H1 (cell line): ENCODE measurements around the gene SECTM1. TPM values are rescaled to one million over a fixed set of nuclear protein-coding genes. Genes with fewer than 3 reads are reported as not detected.
A peak's percentile ranks its signal among the peaks of the same experiment; 100 is the strongest.

Source experiments
- CTCF ChIA-PET: fragments of 300-600 bp; sonication (Branson Sonifier 250); formaldehyde crosslinking; loops from one replicate; lab custom pipeline; 2021; ENCODE audit not compliant: partially characterized antibody; lab: Charles Lee
- POLR2A ChIA-PET: fragments of 300-600 bp; sonication (Branson Sonifier 250); formaldehyde crosslinking; loops from one replicate; lab custom pipeline; 2021; ENCODE audit warnings: inconsistent platforms; ENCODE audit not compliant: partially characterized antibody; lab: Charles Lee
- DNase-seq, 2 experiments: peaks; one replicate each; pipeline versions ENCODE4 v3.0.0 to v3.0.0-alpha.2; 2010 to 2022; ENCODE audit warnings: low spot score in 2 of 2, low read depth in 1 of 2, mixed read lengths in 1 of 2
- FAIRE-seq: peaks from 2 replicates; lab custom pipeline; 2011; peaks lifted over from hg19 to GRCh38; lab: Jason Lieb, UNC
- H2AFZ ChIP-seq: 2 replicates; pipeline ENCODE4 v1.8.1; 2012; ENCODE audit warnings: low read length, inconsistent platforms
- H2AK5ac ChIP-seq: 2 replicates; pipeline ENCODE4 v1.6.1; 2013; ENCODE audit warnings: low read depth, low read length
- H2BK120ac ChIP-seq: replicated peaks from 2 replicates; pipeline ENCODE3; 2013; ENCODE audit warnings: low read depth, low read length, inconsistent platforms
- H2BK12ac ChIP-seq: 2 replicates; pipeline ENCODE4 v1.6.1; 2013; ENCODE audit warnings: low read depth, low read length
- H2BK15ac ChIP-seq: 2 replicates; pipeline ENCODE4 v1.6.1; 2013; ENCODE audit warnings: low read length
- H2BK20ac ChIP-seq: 2 replicates; pipeline ENCODE4 v1.6.1; 2013; ENCODE audit warnings: low read length
- H2BK5ac ChIP-seq: 2 replicates; pipeline ENCODE4 v1.6.1; 2013; ENCODE audit warnings: low read depth, low read length
- H3K14ac ChIP-seq: 2 replicates; pipeline ENCODE4 v1.6.1; 2013; ENCODE audit warnings: inconsistent platforms; ENCODE audit not compliant: insufficient read length
- H3K18ac ChIP-seq: 2 replicates; pipeline ENCODE4 v1.6.1; 2013; ENCODE audit warnings: low read length; ENCODE audit errors: extremely low read depth
- H3K23ac ChIP-seq: 2 replicates; pipeline ENCODE4 v1.6.1; 2013; ENCODE audit warnings: inconsistent platforms; ENCODE audit not compliant: insufficient read length
- H3K23me2 ChIP-seq: 2 replicates; pipeline ENCODE4 v1.6.1; 2013; ENCODE audit warnings: low read depth, low read length
- H3K27ac ChIP-seq: 2 replicates; pipeline ENCODE4 v1.6.1; 2011; ENCODE audit warnings: low read depth, low read length, inconsistent platforms
- H3K27me3 ChIP-seq, 4 experiments: replicated peaks in 1 of 4; 1 replicate in 1 of 4; 2 replicates in 3 of 4; pipeline versions ENCODE4 v1.6.1 to v1.8.1; 2011 to 2013; ENCODE audit warnings: low read length in 3 of 4, mild to moderate bottlenecking in 3 of 4, inconsistent platforms in 2 of 4, mixed read lengths in 2 of 4, moderate library complexity in 1 of 4; ENCODE audit not compliant: control insufficient read depth in 3 of 4, insufficient read depth in 3 of 4; ENCODE audit errors: extremely low read depth in 1 of 4
- H3K36me3 ChIP-seq, 4 experiments: 2 replicates each; pipeline versions ENCODE4 v1.6.1 to v1.8.1; 2011 to 2013; ENCODE audit warnings: mild to moderate bottlenecking in 4 of 4, low read length in 3 of 4, moderate library complexity in 2 of 4, control low read depth in 1 of 4, inconsistent platforms in 1 of 4; ENCODE audit not compliant: insufficient read depth in 4 of 4, control insufficient read depth in 2 of 4
- H3K4ac ChIP-seq: replicated peaks from 2 replicates; pipeline ENCODE3; 2013; ENCODE audit warnings: low read length, low read depth, mixed read lengths, inconsistent platforms; ENCODE audit not compliant: insufficient read length
- H3K4me1 ChIP-seq, 4 experiments: replicated peaks in 1 of 4; 1 replicate in 1 of 4; 2 replicates in 3 of 4; pipeline versions ENCODE4 v1.6.1 to v1.8.1; 2011 to 2013; ENCODE audit warnings: low read length in 3 of 4, inconsistent platforms in 2 of 4, mixed read lengths in 1 of 4; ENCODE audit not compliant: insufficient read depth in 4 of 4, control insufficient read depth in 3 of 4
- H3K4me2 ChIP-seq, 2 experiments: 2 replicates each; pipeline versions ENCODE4 v1.6.1 to v1.8.1; 2011 to 2013; ENCODE audit warnings: low read depth in 2 of 2, low read length in 2 of 2, control low read depth in 1 of 2, inconsistent platforms in 1 of 2, mild to moderate bottlenecking in 1 of 2; ENCODE audit not compliant: insufficient read depth in 1 of 2
- H3K4me3 ChIP-seq, 4 experiments: fragments of 200-600, 300-600 bp in 1 of 4; sonication (generic), shearing (Covaris generic), sonication (Bioruptor Twin) in 1 of 4; 2 replicates each; pipeline versions ENCODE4 v1.5.1 to v1.8.1; 2011 to 2016; ENCODE audit warnings: low read length in 4 of 4, low read depth in 3 of 4, control low read depth in 2 of 4, inconsistent platforms in 2 of 4, mild to moderate bottlenecking in 2 of 4, mixed read lengths in 1 of 4, moderate library complexity in 1 of 4; ENCODE audit not compliant: insufficient read depth in 2 of 4; ENCODE audit errors: extremely low read depth in 1 of 4
- H3K56ac ChIP-seq: replicated peaks from 2 replicates; pipeline ENCODE3; 2013; ENCODE audit warnings: low read depth, mild to moderate bottlenecking, mixed read lengths, low read length, inconsistent platforms; ENCODE audit not compliant: insufficient read length
- H3K79me1 ChIP-seq: 2 replicates; pipeline ENCODE4 v1.6.1; 2013; ENCODE audit warnings: low read depth, low read length, control low read depth
- H3K79me2 ChIP-seq, 2 experiments: 2 replicates each; pipeline versions ENCODE4 v1.6.1 to v1.8.1; 2012 to 2013; ENCODE audit warnings: low read length in 2 of 2, mild to moderate bottlenecking in 2 of 2, inconsistent platforms in 1 of 2; ENCODE audit not compliant: insufficient read depth in 2 of 2, control insufficient read depth in 1 of 2
- H3K9ac ChIP-seq, 4 experiments: replicated peaks in 1 of 4; 1 replicate in 1 of 4; 2 replicates in 3 of 4; pipeline versions ENCODE4 v1.6.1 to v1.8.1; 2011 to 2013; ENCODE audit warnings: low read depth in 3 of 4, low read length in 3 of 4, control low read depth in 2 of 4, mild to moderate bottlenecking in 2 of 4, moderate library complexity in 2 of 4, inconsistent platforms in 1 of 4; ENCODE audit errors: extremely low read depth in 1 of 4
- H3K9me3 ChIP-seq, 2 experiments: 2 replicates each; pipeline versions ENCODE4 v1.6.1 to v1.8.1; 2012 to 2013; ENCODE audit warnings: mild to moderate bottlenecking in 2 of 2, moderate library complexity in 2 of 2, control low read depth in 1 of 2, inconsistent platforms in 1 of 2, low read depth in 1 of 2, low read length in 1 of 2, mixed read lengths in 1 of 2; ENCODE audit not compliant: insufficient read depth in 2 of 2
- H4K20me1 ChIP-seq, 2 experiments: replicated peaks in 1 of 2; 2 replicates each; pipeline versions ENCODE3 to v1.8.1; 2011 to 2013; ENCODE audit warnings: inconsistent platforms in 2 of 2, low read length in 2 of 2, mild to moderate bottlenecking in 1 of 2; ENCODE audit not compliant: insufficient read depth in 2 of 2, control insufficient read depth in 1 of 2
- H4K5ac ChIP-seq: 2 replicates; pipeline ENCODE4 v1.6.1; 2013; ENCODE audit warnings: low read length, low read depth, mixed read lengths, inconsistent platforms; ENCODE audit not compliant: insufficient read length
- H4K8ac ChIP-seq: 2 replicates; pipeline ENCODE4 v1.8.0; 2013; ENCODE audit warnings: mild to moderate bottlenecking, moderate library complexity, low read length, inconsistent platforms; ENCODE audit not compliant: insufficient read depth; ENCODE audit errors: extremely low read depth
- H4K91ac ChIP-seq: replicated peaks from 2 replicates; pipeline ENCODE3; 2013; ENCODE audit warnings: low read length, mixed read lengths, inconsistent platforms; ENCODE audit not compliant: insufficient read length
- CEBPB ChIP-seq: IDR thresholded peaks from 2 replicates; pipeline ENCODE4 v1.6.1; 2012; ENCODE audit warnings: low read depth, low read length
- EGR1 ChIP-seq: IDR thresholded peaks from 2 replicates; pipeline ENCODE4 v1.6.1; 2011; ENCODE audit warnings: low read depth, low read length, borderline replicate concordance
- FOSL1 ChIP-seq: IDR thresholded peaks from 2 replicates; pipeline ENCODE4 v1.6.1; 2011; ENCODE audit warnings: mild to moderate bottlenecking, low read depth, low read length, moderate library complexity; ENCODE audit not compliant: insufficient read depth
- MAFK ChIP-seq: IDR thresholded peaks from 2 replicates; pipeline ENCODE4 v1.6.1; 2012; ENCODE audit warnings: low read depth, mild to moderate bottlenecking, improper control_type of control experiment, low read length
- NRF1 ChIP-seq: IDR thresholded peaks from 2 replicates; pipeline ENCODE4 v1.6.1; 2011; ENCODE audit warnings: mild to moderate bottlenecking, low read depth, low read length, improper control_type of control experiment
- WGBS, 2 experiments: shearing (Covaris generic) in 1 of 2; methylation state at CpG; one replicate each; pipeline versions ENCODE4 v1.1.6 to v1.1.7; 2013 to 2015; ENCODE audit warnings: low lambda C conversion rate in 2 of 2, mixed read lengths in 2 of 2, inconsistent platforms in 1 of 2, low coverage in 1 of 2, missing lambda C conversion rate in 1 of 2; ENCODE audit not compliant: insufficient replicate concordance in 2 of 2, insufficient coverage in 1 of 2, insufficient read length in 1 of 2; ENCODE audit errors: extremely low coverage in 1 of 2, missing lambda C conversion rate in 1 of 2; 5-methylcytosine and 5-hydroxymethylcytosine counted together
- polyA plus RNA-seq, 7 experiments: library from polyadenylated mRNA; depleted of rRNA in 3 of 7; stranded (reverse) in 5 of 7; unstranded in 2 of 7; fragments of >200 nt in 5 of 7; fragments of 200-250 nt in 2 of 7; gene quantifications; 1 replicate in 5 of 7; 2 replicates in 1 of 7; 4 replicates in 1 of 7; pipeline versions ENCODE4 v1.2.1 to v1.2.3, GENCODE V29; 2011 to 2013; ENCODE audit warnings: missing spikeins in 2 of 7, mixed read lengths in 2 of 7
- total RNA-seq: library from RNA; stranded (reverse); fragmentation: NEBNext Ultra II Directional; extraction: Animal tissue kit (Norgen Biotek cat#: 25700); gene quantifications from 2 replicates; pipeline ENCODE4 v1.2.1, GENCODE V29; 2021
- TF ChIP-seq, protein P1 (sequence below): IDR thresholded peaks from 2 replicates; pipeline ENCODE4 v1.6.1; 2012; ENCODE audit warnings: low read length, inconsistent platforms

The SECTM1 gene
- total and polyA plus RNA-seq, 2 of the 8 experiments (the other 6 are each of a cell fraction or from before 2014, with no cell fraction given), result 0.20 to 0.65 TPM

- ChIA-PET CTCF (interaction anchor here (0.6 to 1.8 kb wide), 5 partner anchors 11 to 82 kb away, joined by 3 to 4 read pairs (median 4); no protein-coding TSS in a partner anchor), POLR2A (no interaction called here)
- FAIRE-seq, result no peak
- no peak overlapping the region for H2BK5ac ChIP-seq
- H2BK12ac ChIP-seq, result peak overlapping the region; percentile 44; the same call in 1 of the 2 replicates
- H3K18ac ChIP-seq, result no peak overlapping the region; the same call in 1 of the 2 replicates
- no peak overlapping the region for H2AK5ac ChIP-seq
- TF ChIP-seq CEBPB (no peak), MAFK (no peak), NRF1 (no peak), EGR1 (0 out of 2 replicates have a peak, but pooled peaks have one; percentile 8), FOSL1 (no peak)
- TF ChIP-seq, protein P1, sequence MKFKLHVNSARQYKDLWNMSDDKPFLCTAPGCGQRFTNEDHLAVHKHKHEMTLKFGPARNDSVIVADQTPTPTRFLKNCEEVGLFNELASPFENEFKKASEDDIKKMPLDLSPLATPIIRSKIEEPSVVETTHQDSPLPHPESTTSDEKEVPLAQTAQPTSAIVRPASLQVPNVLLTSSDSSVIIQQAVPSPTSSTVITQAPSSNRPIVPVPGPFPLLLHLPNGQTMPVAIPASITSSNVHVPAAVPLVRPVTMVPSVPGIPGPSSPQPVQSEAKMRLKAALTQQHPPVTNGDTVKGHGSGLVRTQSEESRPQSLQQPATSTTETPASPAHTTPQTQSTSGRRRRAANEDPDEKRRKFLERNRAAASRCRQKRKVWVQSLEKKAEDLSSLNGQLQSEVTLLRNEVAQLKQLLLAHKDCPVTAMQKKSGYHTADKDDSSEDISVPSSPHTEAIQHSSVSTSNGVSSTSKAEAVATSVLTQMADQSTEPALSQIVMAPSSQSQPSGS, result no peak
- no peak overlapping the region for H2BK20ac ChIP-seq
- no peak overlapping the region for H3K27ac ChIP-seq
- H3K14ac ChIP-seq, result no peak overlapping the region
- no peak overlapping the region for H4K5ac ChIP-seq
- 51% methylated on average over 7 of the region's 15 CpGs; no CpG with 5 or more reads in 1 of the 2 experiments for WGBS, 2 experiments
- H3K4me3 ChIP-seq, result no peak overlapping the region
- H2BK120ac ChIP-seq, result no peak overlapping the region
- H3K9ac ChIP-seq, result no peak overlapping the region
- peak overlapping the region; percentile 68 for H4K8ac ChIP-seq
- no peak overlapping the region for H3K4ac ChIP-seq
- H3K79me2 ChIP-seq, result no peaks in the 10 kb centered on the region
- H3K9me3 ChIP-seq, result no peaks in the 10 kb centered on the region
- H3K23me2 ChIP-seq, result no peaks in the 10 kb centered on the region; the same call in 1 of the 2 replicates
- H3K23ac ChIP-seq, result no peak overlapping the region
- peak overlapping the region; percentile 21 to 33; a peak in 2 of 4 replicates for H3K4me2 ChIP-seq
- no peaks in the 10 kb centered on the region for H3K36me3 ChIP-seq
- H2BK15ac ChIP-seq, result no peak overlapping the region
- no peak overlapping the region for H3K56ac ChIP-seq
- DNase-seq, result no peak
- no peaks in the 10 kb centered on the region for H3K79me1 ChIP-seq
- peaks cover 0 to 19% (median 15%) of the 10 kb centered on the region in 4 experiments; a peak in 6 of 7 replicates for H3K4me1 ChIP-seq
- H4K20me1 ChIP-seq, result peaks cover 0 to 3% of the 10 kb centered on the region in 2 experiments
- H2AFZ ChIP-seq, result no peak overlapping the region
- H4K91ac ChIP-seq, result no peak overlapping the region
- peaks cover 3 to 19% (median 15%) of the 10 kb centered on the region in 4 experiments for H3K27me3 ChIP-seq
Measured at GRCh38 chr17:82327289-82327688, 6.3 kb downstream of the SECTM1 start.
